Keratinocyte (primary cell): ENCODE data around the gene COL1A2. TPM values are rescaled to one million over a fixed set of nuclear protein-coding genes. Genes with fewer than 3 reads are reported as not detected.

Source experiments
- DNase-seq: peaks from one replicate; pipeline ENCODE4 v3.0.0-alpha.2; 2011; ENCODE audit warnings: low read depth, missing footprints, low spot score
- FAIRE-seq: peaks from 2 replicates; lab custom pipeline; 2011; peaks lifted over from hg19 to GRCh38; lab: Jason Lieb, UNC
- H2AFZ ChIP-seq: 2 replicates; pipeline ENCODE4 v1.6.0; 2012; ENCODE audit warnings: low read length, control low read depth, inconsistent platforms; ENCODE audit not compliant: control insufficient read depth
- H3K27ac ChIP-seq: 2 replicates; pipeline ENCODE4 v1.5.1; 2011; ENCODE audit warnings: low read length; ENCODE audit not compliant: control insufficient read depth, insufficient read depth
- H3K27me3 ChIP-seq: 3 replicates; pipeline ENCODE4 v1.6.0; 2011; ENCODE audit warnings: low read length; ENCODE audit not compliant: control insufficient read depth, insufficient read depth; ENCODE audit errors: extremely low read depth
- H3K36me3 ChIP-seq, 2 experiments: 2 replicates in 1 of 2; 3 replicates in 1 of 2; pipeline ENCODE4 v1.5.1; 2011; ENCODE audit warnings: low read length in 2 of 2, mild to moderate bottlenecking in 1 of 2; ENCODE audit not compliant: control insufficient read depth in 2 of 2, insufficient read depth in 2 of 2; ENCODE audit errors: extremely low read depth in 1 of 2
- H3K4me1 ChIP-seq: 3 replicates; pipeline ENCODE4 v1.5.1; 2011; ENCODE audit warnings: low read length; ENCODE audit not compliant: control insufficient read depth, insufficient read depth; ENCODE audit errors: extremely low read depth
- H3K4me2 ChIP-seq: 3 replicates; pipeline ENCODE4 v1.6.0; 2011; ENCODE audit warnings: low read depth, low read length; ENCODE audit not compliant: control insufficient read depth, insufficient read depth; ENCODE audit errors: extremely low read depth
- H3K4me3 ChIP-seq, 3 experiments: fragments of 200-600 bp in 1 of 3; sonication (generic) in 1 of 3; 2 replicates in 2 of 3; 3 replicates in 1 of 3; pipeline ENCODE4 v1.5.1; 2011 to 2016; ENCODE audit warnings: low read length in 3 of 3, mild to moderate bottlenecking in 3 of 3, control low read depth in 2 of 3, inconsistent platforms in 1 of 3, low read depth in 1 of 3, mixed read lengths in 1 of 3, mixed run types in 1 of 3, moderate library complexity in 1 of 3; ENCODE audit not compliant: control insufficient read depth in 2 of 3, insufficient read depth in 2 of 3; ENCODE audit errors: extremely low read depth in 1 of 3
- H3K79me2 ChIP-seq: 2 replicates; pipeline ENCODE4 v1.6.0; 2012; ENCODE audit warnings: low read length; ENCODE audit not compliant: control insufficient read depth, insufficient read depth
- H3K9ac ChIP-seq: 3 replicates; pipeline ENCODE4 v1.6.0; 2011; ENCODE audit warnings: low read length; ENCODE audit not compliant: control insufficient read depth, insufficient read depth; ENCODE audit errors: extremely low read depth
- H3K9me1 ChIP-seq: 3 replicates; pipeline ENCODE4 v1.6.0; 2011; ENCODE audit warnings: low read length; ENCODE audit not compliant: control insufficient read depth, insufficient read depth; ENCODE audit errors: extremely low read depth
- H3K9me3 ChIP-seq: 2 replicates; pipeline ENCODE4 v1.5.1; 2012; ENCODE audit warnings: low read depth, low read length; ENCODE audit not compliant: control insufficient read depth
- H4K20me1 ChIP-seq: 3 replicates; pipeline ENCODE4 v1.6.0; 2011; ENCODE audit warnings: low read length; ENCODE audit not compliant: control insufficient read depth, insufficient read depth; ENCODE audit errors: extremely low read depth
- CTCF ChIP-seq, 3 experiments: IDR thresholded peaks in 1 of 3; conservative IDR thresholded peaks in 1 of 3; optimal IDR thresholded peaks in 1 of 3; 2 replicates in 2 of 3; 3 replicates in 1 of 3; pipeline versions ENCODE3 to v1.5.1; 2011; ENCODE audit warnings: low read length in 3 of 3, mild to moderate bottlenecking in 3 of 3, moderate library complexity in 2 of 3, control low read depth in 1 of 3, inconsistent platforms in 1 of 3; ENCODE audit not compliant: insufficient read depth in 2 of 3; ENCODE audit errors: extremely low read depth in 1 of 3
- EZH2 ChIP-seq: IDR thresholded peaks from one replicate; pipeline ENCODE4 v1.6.1; 2012; ENCODE audit warnings: inconsistent platforms, mild to moderate bottlenecking, low read length, moderate library complexity
- dilution Hi-C: fragments of 300-500 bp; cut with MboI; formaldehyde crosslinking; loops from one replicate; pipeline ENCODE4 v1.7.0; 2020; ENCODE audit warnings: low sequenced_read_pairs; ENCODE audit not compliant: extremely low pct_ligation_motif_present
- polyA plus RNA-seq, 5 experiments: library from polyadenylated mRNA; depleted of rRNA in 3 of 5; stranded (reverse) in 3 of 5; stranded (forward) in 1 of 5; unstranded in 1 of 5; fragments of >200 nt; gene quantifications; 1 replicate in 1 of 5; 2 replicates in 3 of 5; 3 replicates in 1 of 5; pipeline versions ENCODE4 v1.2.1 to v1.2.3, GENCODE V29; 2011 to 2012; ENCODE audit warnings: missing spikeins in 2 of 5, low read depth in 1 of 5, low replicate concordance in 1 of 5

The COL1A2 gene
- polyA plus RNA-seq, 1 donor (not counting 4 experiments of a cell fraction or from before 2014, with no cell fraction given): 0.13 TPM

DNA sequence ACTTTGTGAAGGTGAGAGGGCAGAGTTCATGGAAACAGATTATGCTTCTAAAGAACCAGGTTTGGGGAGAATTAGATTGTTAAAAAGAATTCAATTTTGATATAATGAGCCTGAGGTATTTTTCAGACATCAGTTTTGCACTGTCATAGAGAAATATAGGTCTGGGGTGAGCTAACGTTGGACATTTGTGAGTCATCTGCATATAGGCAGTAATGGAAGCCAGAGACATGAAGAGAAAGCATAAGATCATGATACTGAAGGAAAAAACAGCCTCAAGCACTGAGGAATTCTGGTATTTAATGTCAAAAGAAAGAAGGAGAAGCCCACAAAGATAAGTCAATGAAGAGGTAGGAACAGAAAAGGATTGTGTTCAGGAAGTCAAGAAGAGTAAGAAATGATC, 32.4 kb upstream of the COL1A2 start:
- dilution Hi-C loops: no loop called here
- H3K36me3 ChIP-seq: no peaks in the 10 kb centered on the region
- no peaks in the 10 kb centered on the region for H3K79me2 ChIP-seq
- no peaks in the 10 kb centered on the region for H3K9me1 ChIP-seq
- no peak for FAIRE-seq
- no peak overlapping the region for H3K4me2 ChIP-seq
- no peaks in the 10 kb centered on the region for H4K20me1 ChIP-seq
- DNase-seq: no peak
- no peaks in the 10 kb centered on the region for H3K27me3 ChIP-seq
- H2AFZ ChIP-seq: no peak overlapping the region
- no peaks in the 10 kb centered on the region for H3K9me3 ChIP-seq
- H3K27ac ChIP-seq: no peak overlapping the region
- H3K9ac ChIP-seq: no peak overlapping the region
- TF ChIP-seq CTCF (optimal IDR thresholded peaks at IDR 0.05 in 1 of 3, IDR thresholded peaks at IDR 0.05 in 1 of 3, conservative IDR thresholded peaks at IDR 0.05 in 1 of 3; ENCODE audit: extremely low read depth in 1 of 3, insufficient read depth in 2 of 3, low read length in 3 of 3) (no peak), EZH2 (no peak)
- H3K4me3 ChIP-seq: no peak overlapping the region
- H3K4me1 ChIP-seq: no peaks in the 10 kb centered on the region

- Histone ChIP-seq H3K9me1 (no peaks in the 10 kb centered on the region), H3K36me3 (no peaks in the 10 kb centered on the region), H4K20me1 (no peaks in the 10 kb centered on the region), H3K4me1 (no peaks in the 10 kb centered on the region), H3K79me2 (no peaks in the 10 kb centered on the region), H3K9me3 (no peaks in the 10 kb centered on the region), H3K27ac (no peak overlapping the region), H3K9ac (no peak overlapping the region), H3K4me2 (no peak overlapping the region), H2AFZ (no peak overlapping the region), H3K27me3 (no peaks in the 10 kb centered on the region), H3K4me3 (no peak overlapping the region)
- no peak for FAIRE-seq
- TF ChIP-seq CTCF (optimal IDR thresholded peaks at IDR 0.05 in 1 of 3, IDR thresholded peaks at IDR 0.05 in 1 of 3, conservative IDR thresholded peaks at IDR 0.05 in 1 of 3; ENCODE audit: extremely low read depth in 1 of 3, insufficient read depth in 2 of 3, low read length in 3 of 3): no peak
- no peak for TF ChIP-seq EZH2
- no peak for DNase-seq
- dilution Hi-C loops: no loop called here
Measured at GRCh38 chr7:94364816-94365215, 29.9 kb upstream of the COL1A2 start.
